GM10266 (cell line): ENCODE data around the gene KCNJ12.
"Not testable (repeated sequence)": the region's sequence is repeated elsewhere in the genome, so short reads cannot be mapped to it uniquely, and the experiment has no call there.

Experiments used
- DNase-seq: peaks from one replicate; pipeline ENCODE4 v3.0.0; 2012; ENCODE audit errors: extremely low spot score
- CTCF ChIP-seq: IDR thresholded peaks from 2 replicates; pipeline ENCODE4 v1.5.1; 2012; ENCODE audit warnings: mild to moderate bottlenecking, low read depth; ENCODE audit not compliant: control insufficient read depth, insufficient read depth; ENCODE audit errors: missing control alignments

Gene KCNJ12

GRCh38 chr17:21418446-21419298, 42.5 kb downstream of the KCNJ12 start:
- TF ChIP-seq CTCF = no peak
- no peak for DNase-seq

GRCh38 chr17:21419299-21420239, 43.4 kb downstream of the KCNJ12 start:
- TF ChIP-seq CTCF = no peak
- no peak for DNase-seq

- DNase-seq = not testable (repeated sequence)
Measured at GRCh38 chr17:21420503-21421090, 44.4 kb downstream of the KCNJ12 start.

- not testable (repeated sequence) for DNase-seq
Measured at GRCh38 chr17:21421421-21422310, 45.5 kb downstream of the KCNJ12 start.

- DNase-seq = not testable (repeated sequence)
Measured at GRCh38 chr17:21422311-21423189, 46.4 kb downstream of the KCNJ12 start.

GRCh38 chr17:21423190-21423493, 47.0 kb downstream of the KCNJ12 start:
- DNase-seq = not testable (repeated sequence)

GRCh38 chr17:21424697-21425096, 48.5 kb downstream of the KCNJ12 start:
- not testable (repeated sequence) for DNase-seq

- DNase-seq = no peak
- TF ChIP-seq CTCF = no peak
Measured at GRCh38 chr17:21425321-21425720, 49.2 kb downstream of the KCNJ12 start.

- TF ChIP-seq CTCF = no peak
- DNase-seq = no peak
Measured at GRCh38 chr17:21425736-21426135, 49.6 kb downstream of the KCNJ12 start.

GRCh38 chr17:21426246-21426645, 50.1 kb downstream of the KCNJ12 start:
- DNase-seq = not testable (repeated sequence)

- DNase-seq = not testable (repeated sequence)
Measured at GRCh38 chr17:21426876-21427275, 50.7 kb downstream of the KCNJ12 start.

- DNase-seq = not testable (repeated sequence)
Measured at GRCh38 chr17:21427727-21428126, 51.6 kb downstream of the KCNJ12 start.

- not testable (repeated sequence) for DNase-seq
Measured at GRCh38 chr17:21428752-21429424, 52.7 kb downstream of the KCNJ12 start.
